ENCODE results near the gene TTPAL. TPM values are rescaled to one million over a fixed set of nuclear protein-coding genes. Genes with fewer than 3 reads are reported as not detected.

TTPAL gene
- total RNA-seq, 1 experiment from 2014 or later: 10.3 TPM

DNA sequence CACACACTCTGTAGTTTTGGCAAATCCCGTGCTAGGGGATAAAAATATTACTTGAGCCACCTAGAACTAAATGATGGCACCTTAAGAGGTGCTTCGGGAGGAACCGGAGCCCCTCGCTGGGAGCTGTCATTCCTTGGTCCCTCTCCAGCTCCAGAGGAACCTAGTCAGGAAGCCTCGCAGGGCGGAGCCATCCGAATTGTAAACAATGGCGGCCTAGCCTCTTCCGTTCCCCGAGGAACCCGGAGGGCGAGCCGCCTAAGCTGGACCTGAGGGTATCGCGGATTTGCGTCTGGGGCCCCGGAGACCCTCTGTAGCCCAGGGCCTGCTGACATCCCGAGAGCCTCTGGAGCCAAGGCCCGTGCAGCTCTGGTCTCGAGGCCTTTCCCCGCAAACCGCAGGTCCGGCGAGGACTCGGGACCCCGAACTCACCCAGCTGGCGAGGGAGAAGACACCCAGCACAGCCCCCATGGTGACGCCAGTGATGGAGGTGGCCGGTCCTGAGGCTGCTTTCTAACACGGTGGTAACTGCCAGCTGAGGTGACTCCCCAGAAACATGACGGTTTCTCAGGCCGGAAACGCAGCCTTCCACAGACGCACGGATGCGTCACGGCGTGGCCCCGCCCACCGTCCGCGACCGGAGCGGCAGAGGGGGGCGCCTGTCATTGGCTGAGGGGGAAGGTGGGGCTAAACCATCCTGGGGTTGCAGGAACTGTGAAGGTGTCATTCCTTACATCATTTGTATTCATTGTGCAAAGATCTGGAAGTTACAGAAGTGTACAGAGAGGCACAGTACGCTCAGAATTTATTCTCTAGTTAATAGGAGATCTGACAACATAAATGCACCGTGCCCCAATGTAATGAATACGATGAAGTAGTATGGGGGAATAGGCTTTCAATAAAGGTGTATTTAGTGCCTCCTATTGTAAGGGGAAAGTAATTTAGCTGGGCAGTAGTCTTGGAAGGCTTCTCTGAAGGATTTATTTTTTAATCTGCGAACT, 46.1 kb downstream of the TTPAL start, which contains the start of gene SERINC3:
TSS of gene SERINC3 (minus strand) at position 587 of the 998 bp plus-strand sequence. CDS start at position 468, 119 bp downstream.
- ATAC-seq: peak; percentile 96
- ChIA-PET CTCF (interaction anchor here (1.0 to 2.0 kb wide), 5 partner anchors 9 to 264 kb away, joined by 3 to 10 read pairs (median 4); no protein-coding TSS in a partner anchor), POLR2A (no interaction called here)
- Mint-ChIP-seq H3K27me3 (ENCODE audit: low read depth) (no peaks in the 10 kb centered on the region), H3K36me3 (no peaks in the 10 kb centered on the region; the same call in 1 of the 2 replicates), H3K4me1 (peaks cover 47% of the 10 kb centered on the region), H3K27ac (peak within 1 kb of the TSS; percentile 90), H3K4me3 (peak within 1 kb of the TSS; percentile 84), H3K9me3 (peaks cover 2% of the 10 kb centered on the region)
- TF ChIP-seq FOXJ3 (CRISPR knock-in tag; IDR thresholded peaks at IDR 0.05; ENCODE audit: borderline replicate concordance) (no peak), SMAD3 (CRISPR knock-in tag; IDR thresholded peaks at IDR 0.05; ENCODE audit: borderline replicate concordance) (no peak), NFE2L1 (CRISPR knock-in tag; IDR thresholded peaks at IDR 0.05) (0 out of 2 replicates have a peak, but pooled peaks have one; percentile 38), NR1H2 (CRISPR knock-in tag; IDR thresholded peaks at IDR 0.05) (no peak), SP1 (CRISPR knock-in tag; conservative IDR thresholded peaks at IDR 0.05) (peak; percentile 84), GABPB1 (CRISPR knock-in tag; IDR thresholded peaks at IDR 0.05) (peak; percentile 78), CREM (CRISPR knock-in tag; IDR thresholded peaks at IDR 0.05) (peak; percentile 30; the same call in 1 of the 2 replicates), GTF2I (CRISPR knock-in tag; conservative IDR thresholded peaks at IDR 0.05) (0 out of 2 replicates have a peak, but pooled peaks have one; percentile 18), TEAD1 (CRISPR knock-in tag; IDR thresholded peaks at IDR 0.05) (no peak), SMAD4 (CRISPR knock-in tag; IDR thresholded peaks at IDR 0.05) (no peak), ZNF281 (CRISPR knock-in tag; IDR thresholded peaks at IDR 0.05) (no peak), ZBTB43 (CRISPR knock-in tag; IDR thresholded peaks at IDR 0.05) (peak; percentile 48; the same call in 1 of the 2 replicates), TEAD4 (CRISPR knock-in tag; IDR thresholded peaks at IDR 0.05) (no peak), E2F5 (CRISPR knock-in tag; IDR thresholded peaks at IDR 0.05) (no peak), GRHL2 (CRISPR knock-in tag; IDR thresholded peaks at IDR 0.05; ENCODE audit: insufficient replicate concordance, severe bottlenecking) (no peak), FOXP1 (CRISPR knock-in tag; IDR thresholded peaks at IDR 0.05; ENCODE audit: borderline replicate concordance) (peak; percentile 37; the same call in 1 of the 2 replicates), FOXK1 (CRISPR knock-in tag; IDR thresholded peaks at IDR 0.05) (peak; percentile 86)
- TF ChIP-seq, protein P1, sequence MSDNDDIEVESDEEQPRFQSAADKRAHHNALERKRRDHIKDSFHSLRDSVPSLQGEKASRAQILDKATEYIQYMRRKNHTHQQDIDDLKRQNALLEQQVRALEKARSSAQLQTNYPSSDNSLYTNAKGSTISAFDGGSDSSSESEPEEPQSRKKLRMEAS (CRISPR knock-in tag; IDR thresholded peaks at IDR 0.05): peak; percentile 24; the same call in 1 of the 2 replicates
- TF ChIP-seq, protein P2, sequence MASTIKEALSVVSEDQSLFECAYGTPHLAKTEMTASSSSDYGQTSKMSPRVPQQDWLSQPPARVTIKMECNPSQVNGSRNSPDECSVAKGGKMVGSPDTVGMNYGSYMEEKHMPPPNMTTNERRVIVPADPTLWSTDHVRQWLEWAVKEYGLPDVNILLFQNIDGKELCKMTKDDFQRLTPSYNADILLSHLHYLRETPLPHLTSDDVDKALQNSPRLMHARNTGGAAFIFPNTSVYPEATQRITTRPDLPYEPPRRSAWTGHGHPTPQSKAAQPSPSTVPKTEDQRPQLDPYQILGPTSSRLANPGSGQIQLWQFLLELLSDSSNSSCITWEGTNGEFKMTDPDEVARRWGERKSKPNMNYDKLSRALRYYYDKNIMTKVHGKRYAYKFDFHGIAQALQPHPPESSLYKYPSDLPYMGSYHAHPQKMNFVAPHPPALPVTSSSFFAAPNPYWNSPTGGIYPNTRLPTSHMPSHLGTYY (CRISPR knock-in tag; IDR thresholded peaks at IDR 0.05): no peak
- TF ChIP-seq, protein P3, sequence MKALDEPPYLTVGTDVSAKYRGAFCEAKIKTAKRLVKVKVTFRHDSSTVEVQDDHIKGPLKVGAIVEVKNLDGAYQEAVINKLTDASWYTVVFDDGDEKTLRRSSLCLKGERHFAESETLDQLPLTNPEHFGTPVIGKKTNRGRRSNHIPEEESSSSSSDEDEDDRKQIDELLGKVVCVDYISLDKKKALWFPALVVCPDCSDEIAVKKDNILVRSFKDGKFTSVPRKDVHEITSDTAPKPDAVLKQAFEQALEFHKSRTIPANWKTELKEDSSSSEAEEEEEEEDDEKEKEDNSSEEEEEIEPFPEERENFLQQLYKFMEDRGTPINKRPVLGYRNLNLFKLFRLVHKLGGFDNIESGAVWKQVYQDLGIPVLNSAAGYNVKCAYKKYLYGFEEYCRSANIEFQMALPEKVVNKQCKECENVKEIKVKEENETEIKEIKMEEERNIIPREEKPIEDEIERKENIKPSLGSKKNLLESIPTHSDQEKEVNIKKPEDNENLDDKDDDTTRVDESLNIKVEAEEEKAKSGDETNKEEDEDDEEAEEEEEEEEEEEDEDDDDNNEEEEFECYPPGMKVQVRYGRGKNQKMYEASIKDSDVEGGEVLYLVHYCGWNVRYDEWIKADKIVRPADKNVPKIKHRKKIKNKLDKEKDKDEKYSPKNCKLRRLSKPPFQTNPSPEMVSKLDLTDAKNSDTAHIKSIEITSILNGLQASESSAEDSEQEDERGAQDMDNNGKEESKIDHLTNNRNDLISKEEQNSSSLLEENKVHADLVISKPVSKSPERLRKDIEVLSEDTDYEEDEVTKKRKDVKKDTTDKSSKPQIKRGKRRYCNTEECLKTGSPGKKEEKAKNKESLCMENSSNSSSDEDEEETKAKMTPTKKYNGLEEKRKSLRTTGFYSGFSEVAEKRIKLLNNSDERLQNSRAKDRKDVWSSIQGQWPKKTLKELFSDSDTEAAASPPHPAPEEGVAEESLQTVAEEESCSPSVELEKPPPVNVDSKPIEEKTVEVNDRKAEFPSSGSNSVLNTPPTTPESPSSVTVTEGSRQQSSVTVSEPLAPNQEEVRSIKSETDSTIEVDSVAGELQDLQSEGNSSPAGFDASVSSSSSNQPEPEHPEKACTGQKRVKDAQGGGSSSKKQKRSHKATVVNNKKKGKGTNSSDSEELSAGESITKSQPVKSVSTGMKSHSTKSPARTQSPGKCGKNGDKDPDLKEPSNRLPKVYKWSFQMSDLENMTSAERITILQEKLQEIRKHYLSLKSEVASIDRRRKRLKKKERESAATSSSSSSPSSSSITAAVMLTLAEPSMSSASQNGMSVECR (CRISPR knock-in tag; IDR thresholded peaks at IDR 0.05; ENCODE audit: borderline replicate concordance): 0 out of 2 replicates have a peak, but pooled peaks have one; percentile 40
- TF ChIP-seq, protein P4, sequence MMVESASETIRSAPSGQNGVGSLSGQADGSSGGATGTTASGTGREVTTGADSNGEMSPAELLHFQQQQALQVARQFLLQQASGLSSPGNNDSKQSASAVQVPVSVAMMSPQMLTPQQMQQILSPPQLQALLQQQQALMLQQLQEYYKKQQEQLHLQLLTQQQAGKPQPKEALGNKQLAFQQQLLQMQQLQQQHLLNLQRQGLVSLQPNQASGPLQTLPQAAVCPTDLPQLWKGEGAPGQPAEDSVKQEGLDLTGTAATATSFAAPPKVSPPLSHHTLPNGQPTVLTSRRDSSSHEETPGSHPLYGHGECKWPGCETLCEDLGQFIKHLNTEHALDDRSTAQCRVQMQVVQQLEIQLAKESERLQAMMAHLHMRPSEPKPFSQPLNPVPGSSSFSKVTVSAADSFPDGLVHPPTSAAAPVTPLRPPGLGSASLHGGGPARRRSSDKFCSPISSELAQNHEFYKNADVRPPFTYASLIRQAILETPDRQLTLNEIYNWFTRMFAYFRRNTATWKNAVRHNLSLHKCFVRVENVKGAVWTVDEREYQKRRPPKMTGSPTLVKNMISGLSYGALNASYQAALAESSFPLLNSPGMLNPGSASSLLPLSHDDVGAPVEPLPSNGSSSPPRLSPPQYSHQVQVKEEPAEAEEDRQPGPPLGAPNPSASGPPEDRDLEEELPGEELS (CRISPR knock-in tag; IDR thresholded peaks at IDR 0.05): 0 out of 2 replicates have a peak, but pooled peaks have one; percentile 65
- DNase-seq (ENCODE audit: low spot score): peak; percentile 90
